D721Med (cell line): Measurements from ENCODE around the gene LMBR1.
"Not testable (repeated sequence)": the region's sequence is repeated elsewhere in the genome, so short reads cannot be mapped to it uniquely, and the experiment has no call there.

Experiments
- DNase-seq: peaks from one replicate; pipeline ENCODE4 v3.0.0; 2011; ENCODE audit warnings: low spot score; ENCODE audit not compliant: insufficient read length
- FAIRE-seq: peaks from 2 replicates; lab custom pipeline; 2011; peaks lifted over from hg19 to GRCh38; lab: Jason Lieb, UNC
- CTCF ChIP-seq: IDR thresholded peaks from 2 replicates; pipeline ENCODE4 v1.5.1; 2012; ENCODE audit warnings: mild to moderate bottlenecking, control low read depth; ENCODE audit not compliant: insufficient read depth; ENCODE audit errors: missing control alignments

The LMBR1 gene

GRCh38 chr7:156892821-156893706, at the start of gene LMBR1:
Gene LMBR1 (minus strand): TSS chr7:156893183. CDS start chr7:156892993, 190 bp downstream.
- TF ChIP-seq CTCF = no peak
- DNase-seq = peak; percentile 83
- no peak for FAIRE-seq

- DNase-seq (no peak), FAIRE-seq (no peak)
- no peak for TF ChIP-seq CTCF
These were observed 49.7 kb upstream of the LMBR1 start for GRCh38 chr7:156942708-156943090.

- FAIRE-seq (no peak), DNase-seq (no peak)
- no peak for TF ChIP-seq CTCF
These were observed 48.6 kb upstream of the LMBR1 start for GRCh38 chr7:156941393-156942182.

- no peak for TF ChIP-seq CTCF
- FAIRE-seq = no peak
- no peak for DNase-seq
These were observed 47.6 kb upstream of the LMBR1 start for GRCh38 chr7:156940421-156941122.

- DNase-seq = not testable (repeated sequence)
These were observed 43.8 kb upstream of the LMBR1 start for GRCh38 chr7:156936766-156937165.

GRCh38 chr7:156935250-156935649, 42.3 kb upstream of the LMBR1 start:
- no peak for TF ChIP-seq CTCF
- no peak for DNase-seq
- FAIRE-seq = no peak

More at GRCh38 chr7:156936766-156937165, 43.8 kb upstream of the LMBR1 start:
- not testable (repeated sequence) for FAIRE-seq

GRCh38 chr7:156932006-156932405, 39.0 kb upstream of the LMBR1 start:
- DNase-seq = no peak

More at GRCh38 chr7:156932006-156932405, 39.0 kb upstream of the LMBR1 start:
- no peak for TF ChIP-seq CTCF
- no peak for FAIRE-seq
